Memory B cell (primary cell): ENCODE results near the gene MORN5.

ENCODE experiments used
- ATAC-seq: fragments of 150-1000 bp; cut with Tn5 transposase; 2 replicates; pipeline ENCODE4 v1.10.0; 2021; ENCODE audit warnings: low read depth, mild to moderate bottlenecking, moderate library complexity
- DNase-seq, 2 donors: peaks; one replicate each; pipeline ENCODE4 v3.0.0; 2022; ENCODE audit warnings: low spot score in 2 of 2
- H3K27ac Mint-ChIP-seq: one replicate; pipeline ENCODE4 v1.8.0; 2022; ENCODE audit warnings: mild to moderate bottlenecking, moderate library complexity, mixed read lengths
- H3K27me3 Mint-ChIP-seq: one replicate; pipeline ENCODE4 v1.8.0; 2022; ENCODE audit warnings: mixed read lengths
- H3K36me3 Mint-ChIP-seq: one replicate; pipeline ENCODE4 v1.8.0; 2022; ENCODE audit warnings: mild to moderate bottlenecking, mixed read lengths
- H3K4me1 Mint-ChIP-seq: one replicate; pipeline ENCODE4 v1.8.0; 2022; ENCODE audit warnings: mixed read lengths
- H3K4me3 Mint-ChIP-seq: one replicate; pipeline ENCODE4 v1.8.0; 2022; ENCODE audit warnings: mild to moderate bottlenecking, moderate library complexity, mixed read lengths
- H3K9me3 Mint-ChIP-seq: one replicate; pipeline ENCODE4 v1.8.0; 2022; ENCODE audit warnings: mixed read lengths

The MORN5 gene

GRCh38 chr9:122143876-122144405 lies 15.8 kb upstream of the MORN5 start:
- H3K27me3 Mint-ChIP-seq: no peaks in the 10 kb centered on the region
- no peak for DNase-seq
- H3K9me3 Mint-ChIP-seq: no peaks in the 10 kb centered on the region
- H3K4me1 Mint-ChIP-seq: peaks cover 2% of the 10 kb centered on the region
- H3K36me3 Mint-ChIP-seq: peaks cover 28% of the 10 kb centered on the region
- no peak overlapping the region for H3K4me3 Mint-ChIP-seq
- ATAC-seq: no peak
- H3K27ac Mint-ChIP-seq: no peak overlapping the region

DNA sequence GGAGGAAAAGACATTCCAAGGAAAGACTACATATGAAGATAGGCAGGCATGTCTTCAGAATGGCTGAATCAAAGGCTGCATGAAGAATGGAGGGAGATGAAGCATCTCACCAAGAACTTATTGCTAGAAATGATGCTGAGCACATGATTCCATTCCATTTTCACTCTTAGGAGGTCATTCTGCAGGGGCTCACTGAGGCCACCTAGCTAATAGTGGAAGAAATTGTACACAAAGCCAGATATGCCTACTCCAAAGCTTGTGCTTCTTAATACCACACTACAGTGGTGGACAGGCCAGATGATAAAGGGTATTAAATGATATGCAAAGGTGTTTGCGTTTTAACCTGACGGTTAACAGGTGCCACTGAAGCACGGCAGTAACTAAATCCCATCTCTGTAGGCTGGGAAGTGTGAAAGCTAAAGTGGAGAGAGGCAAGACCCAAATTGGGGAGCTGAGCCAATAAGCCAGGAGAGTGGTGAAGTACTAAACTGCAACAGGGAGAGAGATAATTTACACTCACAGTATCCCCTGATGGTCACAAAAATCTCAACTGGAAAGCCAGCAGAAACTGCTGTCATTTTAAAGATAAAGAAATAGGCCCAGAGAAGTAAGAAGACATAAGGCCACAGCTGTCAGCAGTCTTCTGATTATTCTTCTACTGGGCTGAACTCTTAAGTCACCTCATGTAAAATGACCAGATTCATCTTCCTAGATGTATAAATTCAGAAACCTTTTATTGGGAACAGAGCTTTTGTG lies 14.7 kb upstream of the MORN5 start:
- Mint-ChIP-seq H3K27me3 (no peaks in the 10 kb centered on the region), H3K27ac (no peak overlapping the region), H3K9me3 (no peaks in the 10 kb centered on the region), H3K4me1 (no peaks in the 10 kb centered on the region), H3K36me3 (peaks cover 28% of the 10 kb centered on the region), H3K4me3 (no peak overlapping the region)
- no peak for DNase-seq
- ATAC-seq: no peak

GRCh38 chr9:122145592-122145863 lies 14.2 kb upstream of the MORN5 start:
- no peak for DNase-seq
- H3K27ac Mint-ChIP-seq: no peak overlapping the region
- no peaks in the 10 kb centered on the region for H3K27me3 Mint-ChIP-seq
- H3K36me3 Mint-ChIP-seq: peaks cover 28% of the 10 kb centered on the region
- no peak overlapping the region for H3K4me3 Mint-ChIP-seq
- no peaks in the 10 kb centered on the region for H3K4me1 Mint-ChIP-seq
- no peaks in the 10 kb centered on the region for H3K9me3 Mint-ChIP-seq
- ATAC-seq: no peak

DNA sequence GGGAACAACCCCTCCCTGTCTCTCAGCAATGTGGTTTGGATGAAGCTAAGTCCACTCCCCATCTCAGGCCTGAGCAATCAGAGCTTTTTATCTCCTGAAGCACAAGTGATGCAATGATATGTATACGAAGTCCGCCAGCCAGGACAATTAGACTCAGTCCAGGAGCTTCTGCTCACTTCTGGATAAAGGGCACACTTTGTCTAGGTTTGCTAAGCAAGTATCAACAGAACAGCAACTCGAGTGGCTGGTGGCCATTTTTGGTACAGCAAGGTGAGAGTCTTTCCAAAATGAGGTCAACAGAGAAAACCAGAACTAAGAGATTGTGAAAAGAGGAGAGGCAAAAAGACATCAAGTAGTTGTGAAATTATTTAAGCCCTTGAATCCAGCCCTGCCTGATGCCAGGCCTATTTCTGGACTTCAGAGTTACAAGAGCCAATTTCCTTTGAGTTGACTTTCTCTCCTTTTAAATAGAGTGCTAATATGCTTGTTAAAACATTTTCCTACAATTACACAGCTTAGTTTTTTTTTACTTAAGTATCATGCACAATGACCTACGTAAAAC lies 8.4 kb upstream of the MORN5 start:
- no peaks in the 10 kb centered on the region for H3K27me3 Mint-ChIP-seq
- ATAC-seq (no peak), DNase-seq (no peak)
- peaks cover 16% of the 10 kb centered on the region for H3K36me3 Mint-ChIP-seq
- no peaks in the 10 kb centered on the region for H3K9me3 Mint-ChIP-seq
- no peak overlapping the region for H3K27ac Mint-ChIP-seq
- H3K4me1 Mint-ChIP-seq: peaks cover 18% of the 10 kb centered on the region
- no peak overlapping the region for H3K4me3 Mint-ChIP-seq

- H3K4me1 Mint-ChIP-seq: peaks cover 34% of the 10 kb centered on the region
- peaks cover 1% of the 10 kb centered on the region for H3K27me3 Mint-ChIP-seq
- no peak for ATAC-seq
- no peak for DNase-seq
- no peak overlapping the region for H3K4me3 Mint-ChIP-seq
- H3K9me3 Mint-ChIP-seq: no peaks in the 10 kb centered on the region
- peaks cover 7% of the 10 kb centered on the region for H3K36me3 Mint-ChIP-seq
- H3K27ac Mint-ChIP-seq: no peak overlapping the region
Observed at GRCh38 chr9:122155796-122156195, 3.9 kb upstream of the MORN5 start.

DNA sequence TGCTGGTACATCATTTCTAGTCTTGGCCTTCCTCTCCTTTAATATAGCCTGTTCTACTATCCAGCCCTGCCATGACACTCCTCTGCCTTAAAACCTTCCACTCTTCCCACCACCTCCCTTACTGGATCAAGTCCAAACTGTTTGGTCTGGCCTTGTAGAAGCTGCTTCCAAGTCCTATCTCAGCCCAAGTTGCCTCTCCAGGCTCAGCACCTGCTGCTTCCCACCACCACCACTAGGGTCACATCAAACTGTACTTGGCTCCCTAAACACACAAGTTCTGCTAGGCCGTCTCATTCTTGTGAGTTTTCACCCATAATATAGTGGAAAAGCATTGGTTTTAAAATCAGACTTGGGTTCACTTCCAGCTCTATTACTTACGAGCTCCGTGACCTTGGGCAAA lies 1.5 kb upstream of the MORN5 start:
- Mint-ChIP-seq H3K27ac (no peak overlapping the region), H3K9me3 (peaks cover 4% of the 10 kb centered on the region), H3K4me3 (no peak overlapping the region), H3K36me3 (peaks cover 1% of the 10 kb centered on the region), H3K4me1 (peaks cover 30% of the 10 kb centered on the region), H3K27me3 (peaks cover 4% of the 10 kb centered on the region)
- DNase-seq: no peak
- no peak for ATAC-seq

GRCh38 chr9:122159925-122160246 lies 178 bp downstream of the MORN5 start:
- ATAC-seq (peak; percentile 1), DNase-seq (no peak)
- Mint-ChIP-seq H3K4me1 (peaks cover 20% of the 10 kb centered on the region), H3K27me3 (peaks cover 12% of the 10 kb centered on the region), H3K27ac (peak overlapping the region; percentile 97), H3K36me3 (no peaks in the 10 kb centered on the region), H3K9me3 (peaks cover 4% of the 10 kb centered on the region), H3K4me3 (peak overlapping the region; percentile 98)

DNA sequence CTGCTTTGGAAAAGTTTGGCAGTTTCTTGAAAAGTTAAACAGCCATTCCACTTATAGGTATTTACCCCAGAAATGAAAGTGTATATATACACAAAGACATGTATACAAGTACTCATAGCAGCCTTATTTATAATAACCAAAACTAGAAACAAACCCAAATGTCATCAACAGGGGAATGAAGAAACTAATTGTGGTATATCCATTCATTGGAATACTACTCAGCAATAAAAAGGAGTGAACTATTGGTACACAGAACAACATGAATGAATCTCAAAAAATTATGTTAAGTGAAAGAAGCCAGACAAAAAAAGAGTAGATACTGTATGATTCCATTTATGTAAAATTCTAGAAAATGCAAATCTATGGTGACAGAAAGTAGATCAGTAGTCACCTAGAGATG lies 2.7 kb downstream of the MORN5 start:
- H3K4me1 Mint-ChIP-seq: peaks cover 9% of the 10 kb centered on the region
- DNase-seq: no peak
- no peak for ATAC-seq
- peaks cover 4% of the 10 kb centered on the region for H3K9me3 Mint-ChIP-seq
- no peaks in the 10 kb centered on the region for H3K36me3 Mint-ChIP-seq
- no peak overlapping the region for H3K27ac Mint-ChIP-seq
- H3K27me3 Mint-ChIP-seq: peaks cover 16% of the 10 kb centered on the region
- H3K4me3 Mint-ChIP-seq: no peak overlapping the region

DNA sequence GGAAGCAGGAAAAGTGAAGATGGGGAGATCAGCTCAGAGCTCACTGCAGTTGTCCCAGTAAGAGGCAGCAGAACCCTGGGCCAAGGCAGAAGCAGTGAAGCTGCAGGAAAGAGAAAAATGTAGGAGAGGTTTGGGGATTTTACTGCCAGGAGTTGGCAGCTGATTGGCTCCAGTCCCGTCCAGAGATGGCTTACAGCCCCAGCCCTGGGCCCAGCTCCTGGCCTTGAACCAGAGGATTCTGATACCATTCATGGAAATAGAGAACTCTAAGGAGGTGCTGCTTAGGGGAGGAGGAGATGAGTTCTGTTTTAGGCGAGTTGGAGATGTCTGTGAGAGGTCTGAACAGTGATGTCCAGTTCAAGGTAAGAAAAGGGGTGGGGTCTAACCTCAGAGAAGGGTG lies 4.6 kb downstream of the MORN5 start:
- no peak overlapping the region for H3K4me3 Mint-ChIP-seq
- peaks cover 21% of the 10 kb centered on the region for H3K27me3 Mint-ChIP-seq
- peaks cover 3% of the 10 kb centered on the region for H3K36me3 Mint-ChIP-seq
- DNase-seq (no peak), ATAC-seq (no peak)
- H3K27ac Mint-ChIP-seq: no peak overlapping the region
- peaks cover 4% of the 10 kb centered on the region for H3K9me3 Mint-ChIP-seq
- H3K4me1 Mint-ChIP-seq: no peaks in the 10 kb centered on the region

GRCh38 chr9:122168356-122168755 lies 8.6 kb downstream of the MORN5 start:
- no peak for ATAC-seq
- H3K4me1 Mint-ChIP-seq: no peaks in the 10 kb centered on the region
- H3K27ac Mint-ChIP-seq: no peak overlapping the region
- H3K4me3 Mint-ChIP-seq: no peak overlapping the region
- H3K27me3 Mint-ChIP-seq: peaks cover 25% of the 10 kb centered on the region
- DNase-seq: no peak
- H3K36me3 Mint-ChIP-seq: peaks cover 3% of the 10 kb centered on the region
- H3K9me3 Mint-ChIP-seq: no peaks in the 10 kb centered on the region

GRCh38 chr9:122172131-122172530 lies 12.4 kb downstream of the MORN5 start:
- ATAC-seq (no peak), DNase-seq (no peak)
- Mint-ChIP-seq H3K4me3 (no peak overlapping the region), H3K27me3 (peaks cover 23% of the 10 kb centered on the region), H3K9me3 (no peaks in the 10 kb centered on the region), H3K36me3 (peaks cover 3% of the 10 kb centered on the region), H3K4me1 (no peaks in the 10 kb centered on the region), H3K27ac (no peak overlapping the region)

- no peak overlapping the region for H3K4me3 Mint-ChIP-seq
- peaks cover 17% of the 10 kb centered on the region for H3K27me3 Mint-ChIP-seq
- H3K4me1 Mint-ChIP-seq: no peaks in the 10 kb centered on the region
- ATAC-seq: no peak
- no peaks in the 10 kb centered on the region for H3K36me3 Mint-ChIP-seq
- no peak overlapping the region for H3K27ac Mint-ChIP-seq
- DNase-seq: no peak
- H3K9me3 Mint-ChIP-seq: no peaks in the 10 kb centered on the region
Observed at GRCh38 chr9:122173670-122174069, 14.0 kb downstream of the MORN5 start.

GRCh38 chr9:122176916-122177315 lies 17.2 kb downstream of the MORN5 start:
- H3K9me3 Mint-ChIP-seq: no peaks in the 10 kb centered on the region
- ATAC-seq (no peak), DNase-seq (no peak)
- H3K27me3 Mint-ChIP-seq: peaks cover 20% of the 10 kb centered on the region
- H3K4me1 Mint-ChIP-seq: no peaks in the 10 kb centered on the region
- no peaks in the 10 kb centered on the region for H3K36me3 Mint-ChIP-seq
- H3K27ac Mint-ChIP-seq: no peak overlapping the region
- H3K4me3 Mint-ChIP-seq: no peak overlapping the region

DNA sequence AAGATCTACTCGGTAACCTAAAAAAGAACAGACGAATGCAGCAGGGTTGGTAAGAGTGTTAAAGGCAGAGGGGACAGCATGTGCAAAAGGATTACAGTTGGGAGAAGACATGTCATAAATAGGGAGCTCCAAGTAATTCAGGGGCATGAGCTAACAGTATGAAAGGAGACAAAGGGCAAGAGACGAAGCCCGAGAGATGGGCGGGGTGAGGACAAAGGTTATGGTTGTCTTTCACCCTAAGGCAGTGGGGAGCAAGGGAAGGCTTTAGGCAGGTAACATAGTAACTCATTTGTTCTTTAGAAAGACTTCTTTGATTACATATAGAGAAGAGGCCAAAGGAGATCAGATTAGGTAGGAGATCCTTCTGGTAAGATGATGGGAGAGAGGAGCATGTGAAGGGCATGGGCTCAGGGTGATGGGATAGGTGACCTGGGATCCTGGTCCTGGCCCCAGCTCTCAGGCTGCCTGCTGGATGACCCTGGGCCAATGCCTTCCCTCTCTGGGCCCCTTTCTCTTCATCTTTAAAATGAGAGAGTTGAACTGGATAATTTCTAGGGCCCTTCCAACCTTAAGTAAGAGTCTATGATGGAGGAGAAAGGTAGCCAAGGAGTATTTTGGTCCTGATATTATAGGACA lies 19.5 kb downstream of the MORN5 start:
- ATAC-seq (no peak), DNase-seq (no peak)
- Mint-ChIP-seq H3K4me1 (no peaks in the 10 kb centered on the region), H3K36me3 (no peaks in the 10 kb centered on the region), H3K9me3 (no peaks in the 10 kb centered on the region), H3K27ac (no peak overlapping the region), H3K4me3 (no peak overlapping the region), H3K27me3 (peaks cover 15% of the 10 kb centered on the region)

GRCh38 chr9:122179690-122180074 lies 20.0 kb downstream of the MORN5 start:
- DNase-seq (no peak), ATAC-seq (no peak)
- H3K4me1 Mint-ChIP-seq: no peaks in the 10 kb centered on the region
- no peaks in the 10 kb centered on the region for H3K9me3 Mint-ChIP-seq
- no peaks in the 10 kb centered on the region for H3K36me3 Mint-ChIP-seq
- peaks cover 13% of the 10 kb centered on the region for H3K27me3 Mint-ChIP-seq
- no peak overlapping the region for H3K27ac Mint-ChIP-seq
- H3K4me3 Mint-ChIP-seq: no peak overlapping the region
